ENCODE measurements around the gene STK31.

- no peak for TF ChIP-seq CTCF (conservative IDR thresholded peaks at IDR 0.05 in 1 of 2, IDR thresholded peaks at IDR 0.05 in 1 of 2; ENCODE audit: low read depth in 1 of 2, low read length in 2 of 2)
- no peak for TF ChIP-seq EZH2 (IDR thresholded peaks at IDR 0.05; ENCODE audit: low read length, missing control alignments)
Observed at GRCh38 chr7:23787272-23787671, 77.3 kb downstream of the STK31 start.
